ENCODE results near the gene IL17F.

Gene IL17F

GRCh38 chr6:52244400-52244799 lies at the start of gene IL17F:
Gene IL17F, minus strand, starts transcription at chr6:52244500. Its CDS starts 71 bp downstream, at chr6:52244429.
- DNase-seq: no peak

- no peak for DNase-seq
These were observed 48.8 kb upstream of the IL17F start for GRCh38 chr6:52293067-52293466.

GRCh38 chr6:52288841-52289240 lies 44.5 kb upstream of the IL17F start:
- no peak for DNase-seq

DNA sequence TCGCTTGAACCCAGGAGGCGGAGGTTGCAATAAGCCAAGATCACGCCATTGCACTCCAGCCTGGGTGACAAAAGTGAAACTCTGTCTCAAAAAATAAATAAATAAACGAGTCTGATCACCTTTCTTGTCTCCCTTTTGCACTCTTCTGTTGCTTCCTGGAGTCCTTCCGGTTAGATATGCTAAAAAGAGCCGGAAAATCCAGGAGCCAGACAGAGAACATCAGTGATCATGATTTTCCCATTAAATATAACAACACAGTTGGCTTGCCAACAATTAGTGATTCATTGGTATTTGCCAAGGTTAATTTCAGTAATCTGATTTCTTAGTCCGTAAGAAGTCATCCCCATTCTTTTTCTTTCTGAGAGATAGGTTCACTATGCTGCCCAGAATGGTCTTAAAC lies 43.9 kb upstream of the IL17F start:
- DNase-seq: no peak

GRCh38 chr6:52286798-52287432 lies 42.6 kb upstream of the IL17F start:
- DNase-seq: peak; percentile 52

DNA sequence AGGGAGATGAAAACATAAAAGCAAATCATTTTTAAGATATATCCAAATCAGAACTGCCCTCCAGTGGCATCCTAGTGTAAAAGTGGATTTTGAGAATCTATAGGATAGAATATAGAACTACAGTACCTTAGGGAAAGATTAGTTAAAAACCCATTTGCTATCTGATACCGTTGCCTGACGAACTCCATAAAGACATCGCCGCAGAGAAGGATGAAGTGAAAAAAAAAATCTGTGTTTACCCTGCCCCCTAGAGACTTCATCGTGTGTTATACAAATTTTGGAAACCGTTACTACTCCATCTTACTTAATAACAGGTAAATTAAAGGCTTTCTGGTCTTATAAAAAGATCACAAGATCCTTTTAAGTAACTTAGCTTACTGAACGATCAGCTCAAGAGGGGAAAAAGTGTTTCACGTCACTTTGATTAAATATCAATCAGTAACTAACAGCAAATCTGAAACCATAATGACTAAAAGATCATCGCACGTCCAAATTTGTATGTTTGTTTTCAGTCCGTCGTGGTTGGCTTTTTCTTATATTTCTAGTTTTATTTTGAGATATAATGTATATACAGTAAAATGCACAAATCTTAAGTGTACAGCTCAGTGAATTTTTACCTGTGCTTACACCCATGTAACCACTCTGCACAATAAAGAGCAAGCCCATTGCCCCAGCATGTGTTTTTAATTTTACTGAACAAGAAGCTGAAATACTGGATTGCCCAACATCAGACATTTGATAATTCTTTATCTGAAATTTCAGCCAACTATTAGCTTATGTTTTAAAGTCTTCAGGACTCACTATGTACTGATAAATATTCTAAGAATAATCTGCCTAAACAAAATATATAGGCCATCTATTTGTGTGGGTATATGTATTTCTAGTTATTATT lies 41.1 kb upstream of the IL17F start:
- DNase-seq: no peak

DNA sequence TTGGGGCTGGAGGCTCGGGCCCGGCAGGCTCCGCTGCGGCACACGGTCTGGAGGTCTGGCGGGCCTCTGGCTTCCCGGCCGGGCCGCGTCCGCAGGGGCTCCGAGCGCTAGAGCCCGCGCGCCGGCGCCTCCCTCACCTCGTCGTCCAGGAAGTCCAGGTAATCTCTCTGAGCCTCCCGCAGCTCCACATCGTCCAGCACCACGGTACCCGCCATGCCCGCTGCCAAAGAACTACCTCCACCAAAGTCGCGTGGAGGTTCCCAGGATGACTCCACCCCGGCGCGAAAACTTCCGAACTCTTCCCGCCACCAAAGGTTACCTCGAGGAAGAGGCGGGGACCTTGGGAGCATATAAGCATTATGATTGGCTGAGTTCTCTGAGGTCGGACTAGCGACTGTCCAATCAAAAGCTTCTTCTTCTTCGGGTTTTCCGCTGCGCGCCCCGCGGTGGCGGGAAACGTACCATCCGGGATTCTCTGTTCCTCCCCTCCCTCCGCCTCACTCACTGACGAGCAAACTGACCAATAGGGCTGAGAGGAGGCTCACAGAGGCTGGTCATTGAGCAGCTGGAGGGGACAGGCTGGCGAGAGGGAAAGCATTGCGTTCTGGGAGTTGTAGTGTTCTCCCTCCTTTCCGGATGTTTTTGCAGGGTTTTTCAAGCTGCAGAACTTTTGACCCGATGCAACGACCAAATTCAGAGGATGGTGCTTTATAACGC lies 40.3 kb upstream of the IL17F start, which contains the start of gene MCM3:
Gene MCM3 (minus strand): TSS at position 283 of the 717 bp plus-strand sequence. CDS start 68 bp downstream, at position 215.
- peak; percentile 95 for DNase-seq

DNA sequence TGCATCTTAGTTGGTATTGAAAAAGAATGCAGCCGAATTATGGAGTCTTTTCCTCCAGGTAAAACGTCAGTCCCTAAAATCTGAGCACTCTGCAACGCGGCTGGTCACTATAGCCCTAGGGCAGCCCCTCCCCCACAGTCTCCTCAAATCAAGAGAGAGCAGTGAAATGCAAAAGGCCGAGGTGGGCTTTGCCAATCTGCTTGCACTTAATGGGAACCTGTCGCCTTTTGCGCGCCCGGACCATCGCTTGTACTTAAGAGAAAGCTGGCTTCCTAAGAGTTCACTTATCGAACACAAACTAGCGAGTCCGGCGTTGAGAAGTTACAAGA lies 39.8 kb upstream of the IL17F start:
- DNase-seq: no peak

GRCh38 chr6:52283111-52283510 lies 38.8 kb upstream of the IL17F start:
- DNase-seq: no peak

- no peak for DNase-seq
These were observed 31.8 kb upstream of the IL17F start for GRCh38 chr6:52276130-52276529.

DNA sequence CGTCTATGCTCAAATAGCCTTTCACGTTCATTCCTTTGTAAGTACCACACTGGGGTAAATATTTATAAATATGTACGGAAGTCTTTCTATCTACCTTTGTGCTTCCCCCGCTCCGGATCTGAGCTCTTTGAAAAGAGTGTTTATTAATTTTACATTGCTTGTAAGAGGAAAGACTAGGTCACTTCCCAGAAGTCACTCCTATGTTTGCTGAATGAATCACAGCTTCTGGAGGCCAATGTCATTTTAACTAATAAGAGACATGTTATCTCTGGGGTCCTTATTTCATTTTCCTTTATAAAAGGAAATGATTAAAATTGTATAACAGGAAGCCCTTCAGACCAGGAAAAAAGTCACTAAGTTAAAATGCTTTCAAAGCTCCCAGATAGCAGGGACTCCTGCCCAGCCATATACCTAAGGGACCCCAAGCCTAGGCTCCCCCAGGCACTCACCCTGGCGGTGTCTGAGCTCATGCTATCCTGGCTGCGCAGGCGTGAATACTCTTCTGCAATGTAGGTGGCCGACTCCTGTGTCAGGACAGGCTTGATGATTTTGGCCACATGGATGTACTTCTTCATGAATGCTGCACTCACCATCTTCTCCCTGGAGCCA lies 27.7 kb upstream of the IL17F start:
- DNase-seq: no peak

DNA sequence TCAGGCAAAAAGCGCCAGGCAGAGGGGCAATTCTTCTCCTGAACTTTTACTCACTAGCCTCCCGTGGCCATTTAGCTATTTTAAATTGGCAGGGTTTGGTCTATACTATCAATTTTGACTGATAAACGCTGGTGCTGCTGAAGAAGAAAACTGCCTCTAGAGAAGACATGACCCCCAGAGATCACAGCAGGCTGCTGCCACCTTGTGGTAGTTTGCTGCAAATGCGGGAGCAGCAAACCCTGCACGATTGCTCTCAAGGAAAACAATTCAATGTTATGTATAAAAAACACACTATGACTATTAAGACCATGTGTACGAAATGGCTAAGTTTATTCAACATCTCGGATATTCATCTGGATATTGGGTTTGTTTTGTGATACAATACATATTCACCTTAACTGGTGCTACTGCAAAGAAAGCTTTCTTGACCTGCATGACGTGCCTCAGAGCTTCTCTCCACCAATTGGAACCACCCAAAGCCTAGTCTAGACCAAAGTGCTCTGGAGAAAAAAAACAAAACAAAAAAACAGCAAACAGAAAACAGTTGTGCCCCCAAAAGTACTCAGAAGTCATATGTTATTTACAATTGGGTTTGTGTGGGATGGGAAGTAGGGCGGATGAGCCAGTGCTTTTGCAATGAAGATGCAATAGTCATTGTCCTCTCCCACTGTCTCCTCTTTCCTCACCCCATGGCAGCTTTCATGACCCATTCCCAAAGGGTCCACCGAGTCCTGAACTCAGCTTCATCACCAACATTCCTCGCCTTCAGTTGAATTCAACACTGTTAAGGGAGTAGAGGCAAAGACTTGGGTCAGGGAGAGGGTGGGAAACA lies 19.6 kb upstream of the IL17F start:
- peak; percentile 63 for DNase-seq

- no peak for DNase-seq
These were observed 18.5 kb upstream of the IL17F start for GRCh38 chr6:52262620-52263344.

- no peak for DNase-seq
These were observed 16.9 kb upstream of the IL17F start for GRCh38 chr6:52261229-52261628.

GRCh38 chr6:52260634-52261033 lies 16.3 kb upstream of the IL17F start:
- no peak for DNase-seq

DNA sequence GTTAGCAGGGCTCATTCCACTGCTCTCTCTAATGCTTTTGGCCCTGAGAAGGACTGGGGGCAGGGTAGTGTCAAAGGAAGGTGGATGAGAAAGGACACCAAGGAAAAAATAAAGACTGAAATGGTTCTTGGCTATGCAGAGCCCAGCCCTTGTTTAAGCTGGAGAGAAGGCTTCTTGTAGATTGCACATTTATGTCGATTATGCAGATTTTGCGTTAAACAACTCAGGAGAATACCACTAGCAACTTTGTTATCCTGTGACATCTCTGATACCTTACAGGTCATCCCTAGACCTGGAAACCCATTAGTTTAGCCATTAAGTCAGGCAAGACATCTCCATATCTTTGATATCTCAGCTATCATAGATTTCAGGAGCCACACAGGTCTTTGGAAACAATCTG lies 11.1 kb upstream of the IL17F start:
- DNase-seq: no peak

DNA sequence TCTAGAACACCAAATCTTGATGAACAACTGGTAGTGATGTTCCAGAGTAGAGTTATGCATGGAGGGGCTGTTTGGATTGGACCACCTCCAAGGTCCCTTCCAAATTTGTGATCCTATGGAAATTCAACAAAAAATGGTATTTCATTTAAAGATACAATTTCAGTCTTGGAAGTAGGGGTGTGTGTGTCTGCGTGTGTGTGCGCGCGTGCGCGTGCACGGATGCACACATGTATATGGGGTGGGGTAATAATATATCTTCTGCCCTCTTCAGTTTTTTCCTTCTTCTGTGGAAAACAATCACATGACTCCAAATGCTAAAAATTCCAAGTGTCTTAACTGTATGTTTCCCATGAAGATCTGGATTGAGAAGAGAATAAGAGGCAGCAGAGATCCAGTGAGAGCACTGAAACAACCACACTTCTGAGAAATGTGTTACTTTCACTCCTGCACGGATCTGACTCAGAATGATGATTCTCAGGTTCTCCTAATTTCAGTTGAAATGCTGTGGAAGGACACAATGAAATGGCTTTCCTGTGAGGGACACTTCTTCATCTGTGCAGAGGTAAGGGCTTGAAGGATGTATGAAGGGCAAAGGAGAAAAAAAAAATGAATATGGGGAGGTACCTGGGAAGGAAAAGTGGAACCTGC lies 10.6 kb upstream of the IL17F start:
- no peak for DNase-seq

GRCh38 chr6:52253494-52253893 lies 9.2 kb upstream of the IL17F start:
- no peak for DNase-seq

GRCh38 chr6:52251113-52251512 lies 6.8 kb upstream of the IL17F start:
- no peak for DNase-seq

DNA sequence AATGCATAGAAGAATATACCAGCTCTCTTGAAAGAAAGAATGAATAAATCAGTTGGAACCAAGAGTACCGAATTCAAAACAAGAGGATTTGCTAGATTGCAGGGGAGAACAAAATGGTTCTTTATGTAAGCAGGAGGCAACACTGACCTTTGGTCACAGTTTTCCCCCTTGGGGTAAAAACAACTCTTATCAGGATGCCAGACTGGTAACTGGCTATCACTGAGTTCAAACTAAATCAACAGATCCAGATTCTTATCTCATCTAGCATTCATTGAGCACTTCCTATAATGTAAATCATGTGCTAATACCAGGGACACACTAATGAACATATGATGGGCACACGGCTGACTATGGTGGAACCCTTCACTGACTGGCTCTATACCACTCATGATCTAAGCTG lies 4.8 kb upstream of the IL17F start:
- DNase-seq: no peak

GRCh38 chr6:52245425-52245824 lies 1.1 kb upstream of the IL17F start:
- DNase-seq: no peak
